Hematopoietic multipotent progenitor cell treated with erythropoietin and hydrocortisone succinate and interleukin-3 and kit ligand, for 8 days (in vitro differentiated cells): ENCODE measurements around the gene PEMT.
"Not testable (repeated sequence)": the region's sequence is repeated elsewhere in the genome, so short reads cannot be mapped to it uniquely, and the experiment has no call there.

ENCODE experiments used
- DNase-seq: peaks from one replicate; pipeline ENCODE4 v3.0.0-alpha.2; 2015

Gene PEMT

DNA sequence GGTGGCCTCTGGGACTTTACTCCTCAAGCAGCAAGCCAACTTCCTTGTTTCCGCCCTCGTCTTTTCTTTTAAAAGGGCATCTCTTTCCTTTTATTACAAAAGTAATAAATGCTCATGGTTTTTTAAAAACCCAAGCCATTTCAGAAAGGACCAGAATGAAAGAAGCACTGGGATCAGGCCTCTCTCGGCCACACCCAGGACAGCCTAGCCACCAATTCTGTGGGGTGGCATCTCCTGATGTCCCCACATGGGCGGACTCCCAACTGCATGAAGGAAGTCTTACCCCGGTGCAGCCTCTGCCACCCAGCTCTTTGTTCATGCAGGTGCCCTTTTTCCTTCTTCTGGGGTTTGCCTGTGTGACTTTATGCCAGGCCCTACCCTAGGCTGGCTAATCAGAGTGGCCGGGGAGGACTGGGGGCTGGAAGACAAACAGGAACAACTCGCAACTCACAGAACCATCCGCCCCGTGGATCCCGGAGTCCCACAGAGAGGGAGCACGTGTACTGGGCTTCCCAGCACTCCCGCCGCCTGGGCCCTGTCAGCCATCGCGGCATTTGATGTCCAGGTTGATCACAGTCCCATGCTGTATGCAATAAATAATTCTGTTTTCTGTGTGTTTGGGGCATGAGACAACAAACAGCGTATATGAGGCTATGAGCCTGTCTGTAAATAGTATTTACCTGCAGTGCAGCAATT, 92.8 kb downstream of the PEMT start:
- no peak for DNase-seq

DNA sequence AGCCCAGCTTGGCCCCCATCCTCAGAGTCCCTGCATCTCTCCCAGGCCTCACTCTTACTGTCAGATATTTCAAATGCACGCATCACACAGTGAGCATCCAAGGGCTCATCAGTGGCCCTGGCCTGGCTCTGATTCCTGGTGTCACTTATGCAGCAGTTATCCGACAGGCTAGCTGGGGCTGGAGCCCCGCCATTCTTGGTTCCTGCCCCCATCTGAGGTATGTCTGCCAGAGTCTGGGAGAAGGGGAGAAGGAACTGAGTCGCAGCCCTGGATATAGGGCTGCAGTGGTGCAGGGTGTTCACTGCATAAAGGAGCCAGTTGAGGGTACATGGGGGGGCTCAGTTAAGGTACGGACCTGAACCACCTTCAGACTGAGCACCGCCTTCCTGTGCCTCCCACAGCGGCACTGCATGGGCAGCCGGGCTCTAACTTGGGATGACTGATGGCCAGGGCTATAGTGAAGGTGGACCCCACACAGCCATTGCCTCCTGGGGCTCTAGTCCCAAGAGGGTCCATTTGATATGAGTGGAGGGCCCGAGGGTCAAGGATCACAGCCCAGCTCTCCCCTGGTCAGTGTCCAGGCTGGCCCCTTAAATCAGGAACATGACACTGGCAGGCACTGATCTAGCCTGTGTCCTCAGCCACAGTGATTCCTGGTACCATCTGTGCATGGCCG, 93.5 kb downstream of the PEMT start:
- no peak for DNase-seq

DNA sequence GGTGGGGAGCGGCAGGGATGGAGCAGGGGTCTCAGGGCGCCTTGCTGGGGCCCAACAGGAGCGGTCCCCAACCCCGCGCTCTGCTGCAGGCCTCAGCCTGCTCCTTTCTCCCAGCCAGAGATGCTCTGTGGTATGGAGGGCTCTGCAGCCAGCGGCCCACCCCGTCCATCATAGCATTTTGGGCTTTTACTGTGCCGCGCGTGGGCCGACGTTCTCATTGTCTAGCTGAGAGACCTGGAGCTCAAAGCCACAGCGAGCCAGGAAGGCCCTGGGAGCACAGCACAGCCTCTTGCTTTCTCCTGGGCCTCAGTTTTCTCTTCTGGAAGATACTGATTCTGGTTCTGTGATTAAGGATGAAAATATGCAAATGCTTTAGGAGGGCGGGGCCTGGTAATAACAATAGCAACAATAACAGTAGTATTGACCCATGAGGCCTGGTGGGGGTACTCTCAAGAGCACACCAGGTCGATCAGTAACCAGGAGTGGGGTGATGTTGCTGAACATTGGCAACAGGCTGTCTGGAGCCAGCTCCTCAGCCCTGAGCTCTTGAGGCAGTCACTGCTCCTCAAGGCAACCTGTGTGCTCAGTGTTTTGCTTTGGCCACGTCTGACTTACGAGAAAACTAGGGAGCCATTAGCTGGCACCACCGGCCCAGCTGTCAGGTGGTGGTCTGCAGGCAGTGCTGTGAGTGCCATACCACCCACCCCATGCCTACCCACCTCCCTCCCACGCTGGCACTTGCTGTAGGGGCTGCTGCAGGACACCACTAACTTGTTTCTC, 94.3 kb downstream of the PEMT start:
- DNase-seq, result no peak

DNA sequence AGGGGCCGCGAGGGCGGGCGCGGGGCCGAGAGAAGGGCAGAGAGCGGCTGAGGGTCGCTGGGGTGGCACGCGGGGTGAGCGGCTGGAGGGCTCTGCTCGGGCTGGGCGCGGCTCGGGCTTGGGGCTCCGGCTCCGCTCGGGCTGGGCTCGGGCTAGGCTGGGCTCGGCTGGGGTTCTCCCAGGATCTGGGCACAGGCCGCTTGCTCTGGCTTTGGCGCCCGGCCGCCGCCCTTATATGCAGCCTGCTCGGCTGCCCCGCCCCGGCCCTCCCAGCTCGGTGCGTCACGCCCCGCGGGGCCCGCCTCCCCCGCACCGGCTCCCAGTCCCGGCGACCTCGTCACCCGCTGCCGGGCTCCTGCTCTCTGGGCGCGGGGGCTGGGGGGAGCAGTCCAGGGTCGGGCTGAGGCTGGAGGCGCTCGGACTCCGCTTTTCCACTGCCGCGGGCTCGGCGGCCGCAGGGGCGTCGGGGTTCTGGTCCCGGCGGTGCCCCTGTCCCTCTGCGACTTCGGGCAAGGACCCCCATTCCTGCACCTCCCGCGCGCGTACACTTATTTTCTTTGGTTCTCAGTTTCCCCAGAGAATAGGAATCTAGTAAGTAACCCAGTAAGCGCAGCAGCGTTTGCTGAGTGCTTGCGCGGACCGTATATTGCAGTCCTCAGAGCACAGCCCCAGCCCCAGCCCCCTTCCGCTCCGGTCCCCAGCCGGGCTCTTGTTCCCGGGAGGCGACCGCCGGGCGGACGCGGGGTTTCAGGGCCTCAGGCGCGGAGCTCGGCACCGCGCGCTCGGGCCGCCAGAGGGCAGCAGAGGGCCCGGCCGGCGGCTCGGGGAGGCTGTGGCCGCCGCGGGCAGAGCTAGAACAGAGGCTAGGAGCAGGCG, 95.1 kb downstream of the PEMT start, which contains the start of gene RASD1:
TSS of gene RASD1 (minus strand) at position 207 of the 876 bp plus-strand sequence. CDS start 214 bp downstream, outside the sequence.
- peak; percentile 83 for DNase-seq

DNA sequence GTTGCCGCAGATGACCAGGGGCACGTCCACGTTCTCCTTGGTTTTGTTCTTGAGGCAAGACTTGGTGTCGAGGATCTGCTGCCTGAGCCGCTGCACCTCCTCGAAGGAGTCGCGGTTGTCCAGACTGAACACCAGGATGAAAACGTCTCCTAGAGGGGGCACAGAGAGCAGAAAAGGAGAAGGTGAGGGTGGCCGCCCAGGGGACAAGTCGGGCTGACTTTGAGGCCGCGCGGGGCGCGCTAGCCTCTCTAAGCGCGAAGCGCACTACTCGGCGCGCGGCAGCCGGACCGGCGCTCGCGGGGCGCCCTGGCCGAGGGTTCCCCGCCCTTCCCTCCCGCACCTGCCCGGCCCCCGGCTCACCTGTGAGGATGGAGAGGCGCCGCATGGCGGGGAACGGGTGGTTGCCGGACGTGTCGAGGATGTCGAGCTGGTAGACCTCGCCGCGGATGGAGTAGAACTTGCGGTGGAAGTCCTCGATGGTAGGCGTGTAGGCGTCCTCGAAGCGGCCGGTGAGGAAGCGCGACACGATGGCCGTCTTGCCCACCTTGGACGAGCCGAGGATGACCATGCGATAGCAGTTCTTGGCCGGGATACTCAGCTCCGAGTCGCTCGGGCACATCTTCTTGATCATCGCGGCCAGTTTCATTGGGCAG, 95.8 kb downstream of the PEMT start:
- DNase-seq, result peak; percentile 25

DNA sequence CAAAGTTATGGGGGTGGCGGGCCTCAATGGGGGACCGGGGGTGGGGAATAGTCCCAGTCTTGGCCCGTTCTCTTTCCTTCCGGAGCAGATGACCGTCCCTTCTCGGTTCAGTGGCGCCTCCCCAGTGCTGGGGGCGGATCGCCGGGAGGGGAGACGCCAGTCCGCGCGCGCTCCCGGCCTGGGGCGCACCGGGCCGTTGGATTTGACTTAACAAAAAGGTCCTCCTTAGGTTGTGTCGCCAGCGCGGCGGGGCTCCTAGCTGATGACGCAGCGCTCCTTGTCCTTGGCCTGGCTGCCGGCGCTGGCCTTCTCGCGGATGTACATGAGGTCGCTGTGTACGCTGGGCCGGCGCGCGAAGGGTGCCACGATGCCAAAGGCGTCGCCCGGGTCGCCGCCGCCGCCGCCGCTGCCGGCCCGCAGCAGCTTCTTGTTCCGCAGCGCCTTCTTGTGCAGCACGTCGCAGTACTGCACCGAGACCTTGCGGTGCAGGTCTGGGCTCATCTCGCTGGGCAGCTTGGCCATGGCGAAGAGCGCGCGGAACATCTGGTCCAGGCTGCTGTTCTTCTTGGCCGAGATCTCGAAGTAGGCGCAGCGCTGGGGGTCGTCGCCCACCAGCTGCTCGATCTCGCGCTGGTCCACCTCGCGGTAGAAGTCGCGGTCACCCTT, 96.5 kb downstream of the PEMT start:
- DNase-seq, result peak; percentile 48

DNA sequence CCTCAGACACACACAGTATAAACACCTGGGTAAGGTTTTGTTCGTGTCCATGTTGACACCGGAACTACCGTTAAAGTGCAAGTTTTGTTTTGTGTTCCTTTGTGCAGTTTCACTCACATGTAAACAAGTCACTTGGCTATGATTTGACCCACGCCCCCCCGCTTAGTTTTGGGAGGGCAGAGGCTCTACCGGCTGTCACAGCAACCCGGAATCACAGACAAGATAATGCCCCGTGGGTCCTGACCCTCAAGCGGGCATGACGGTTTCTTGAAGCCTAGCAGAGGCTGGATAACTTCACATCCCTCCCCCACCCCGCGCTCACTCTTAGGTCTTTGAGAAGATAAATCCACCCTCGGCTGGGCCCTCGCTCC, 97.0 kb downstream of the PEMT start:
- DNase-seq, result no peak

DNA sequence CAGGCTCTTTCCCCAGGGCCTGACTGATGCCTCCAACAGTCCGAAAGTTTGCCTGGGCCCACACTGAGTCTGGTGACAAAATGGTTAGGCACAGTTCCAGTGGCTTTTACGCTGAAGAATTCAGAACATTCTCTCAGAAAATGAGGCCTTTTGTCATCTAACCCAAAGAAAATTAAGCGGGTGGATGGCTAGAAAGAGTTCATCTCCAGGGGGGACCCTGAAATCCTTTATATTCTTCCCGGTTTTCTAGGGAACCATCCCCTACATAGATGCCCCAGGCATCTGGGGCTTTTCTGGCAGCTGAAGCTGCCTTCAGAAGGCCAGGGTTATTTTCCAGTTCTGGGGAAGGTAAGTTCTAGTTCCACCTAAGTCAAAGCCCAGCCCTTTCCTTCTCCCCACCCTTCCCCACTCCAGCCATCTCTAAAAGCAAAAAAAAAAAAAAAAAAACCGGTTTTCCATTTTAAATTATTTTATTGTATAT, 97.5 kb downstream of the PEMT start:
- no peak for DNase-seq

DNA sequence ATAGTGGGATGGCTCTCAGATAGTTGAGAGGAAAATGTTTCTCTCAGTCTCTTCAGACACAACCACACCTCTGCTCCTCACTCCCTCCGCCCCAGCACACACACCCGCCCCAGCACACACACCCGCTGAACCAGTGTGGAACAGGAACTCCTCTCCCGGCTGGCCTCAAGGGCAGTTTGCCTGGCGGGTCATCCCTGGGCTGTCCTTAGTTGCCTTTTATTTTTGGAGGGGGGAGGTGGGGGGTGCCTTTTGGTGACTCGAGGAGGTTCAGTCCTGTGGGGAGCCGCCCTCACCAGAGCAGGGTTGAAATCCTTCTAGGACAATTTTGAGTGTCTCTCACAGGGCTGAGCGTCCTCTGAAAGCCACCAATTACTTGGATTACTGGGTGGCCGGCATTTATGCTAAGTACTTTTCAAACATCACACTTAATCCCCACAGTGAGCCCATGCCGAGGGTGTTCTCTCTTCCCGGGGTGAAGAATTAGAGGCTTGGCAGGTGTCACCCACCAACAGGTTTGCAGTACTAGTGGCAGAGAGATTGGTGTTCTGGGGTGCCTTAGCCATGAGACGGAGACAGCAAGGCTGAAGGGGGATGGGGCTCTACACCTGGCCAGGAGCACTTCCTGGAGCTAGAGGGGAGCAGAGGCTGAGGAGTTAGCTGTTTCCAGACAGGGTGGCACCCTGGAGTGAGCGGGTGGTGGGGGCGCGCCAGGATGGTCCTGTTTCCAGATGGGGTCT, 98.1 kb downstream of the PEMT start:
- DNase-seq, result no peak

DNA sequence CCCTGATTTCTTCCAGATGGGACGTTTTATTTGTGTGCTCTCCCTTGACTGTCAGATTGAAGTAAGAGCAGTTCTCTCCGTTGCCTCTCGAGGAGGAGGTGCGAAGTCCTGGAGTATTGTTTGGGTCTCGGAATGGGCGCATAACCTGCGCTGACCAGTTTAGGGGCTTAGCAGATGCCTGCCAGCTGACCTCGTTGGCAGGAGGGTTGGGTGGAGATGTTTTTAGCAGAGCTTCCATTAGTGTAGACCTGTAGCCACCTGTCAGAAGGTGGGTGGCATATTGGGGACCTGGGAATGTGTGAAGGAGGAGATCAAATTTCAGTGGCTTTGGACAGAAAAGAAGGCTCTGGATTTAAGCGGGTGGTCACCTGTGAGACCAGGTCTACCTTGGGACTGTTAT, 98.9 kb downstream of the PEMT start:
- no peak for DNase-seq

DNA sequence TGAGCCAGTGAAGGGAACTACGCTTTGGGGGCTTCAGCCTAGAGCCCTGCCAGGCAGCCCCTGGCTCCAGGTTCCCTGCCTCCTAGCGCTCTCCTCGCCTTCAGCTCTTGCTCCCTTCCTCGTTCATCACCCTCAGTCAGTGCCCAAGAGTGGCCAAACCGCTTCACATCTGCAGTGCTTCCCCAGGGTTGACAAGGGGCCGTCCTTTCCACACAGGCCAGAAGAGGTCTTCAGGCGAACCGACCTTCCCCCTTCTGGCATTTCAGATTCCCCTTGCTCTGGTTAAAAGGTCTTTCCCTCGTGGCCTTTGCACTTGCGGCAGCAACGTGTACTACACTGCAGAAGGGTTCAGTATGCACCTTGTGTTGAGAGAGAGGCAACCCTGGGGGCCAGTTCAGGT, 99.4 kb downstream of the PEMT start:
- no peak for DNase-seq

DNA sequence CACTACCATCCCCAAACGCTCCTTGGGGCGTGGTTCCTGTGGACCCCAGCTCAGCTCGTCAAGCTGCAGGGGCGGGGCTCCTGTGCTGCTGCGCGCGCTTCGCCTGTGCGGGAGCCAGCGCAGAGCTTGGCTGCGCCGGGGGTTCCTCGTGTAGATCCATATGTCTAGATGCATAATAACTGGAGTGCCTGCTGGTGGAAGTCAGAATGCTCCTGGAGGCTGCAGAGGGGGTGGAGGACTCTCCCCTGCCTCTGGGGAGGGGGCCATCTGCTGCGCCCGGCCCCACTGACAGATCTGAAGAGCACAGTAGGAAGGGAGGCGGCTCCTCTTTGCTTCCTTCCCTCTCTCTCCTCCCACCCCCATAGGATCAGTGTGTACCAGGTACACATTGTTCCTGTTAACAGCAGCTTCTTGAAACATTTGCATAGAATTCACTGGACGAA, 99.9 kb downstream of the PEMT start:
- no peak for DNase-seq

DNA sequence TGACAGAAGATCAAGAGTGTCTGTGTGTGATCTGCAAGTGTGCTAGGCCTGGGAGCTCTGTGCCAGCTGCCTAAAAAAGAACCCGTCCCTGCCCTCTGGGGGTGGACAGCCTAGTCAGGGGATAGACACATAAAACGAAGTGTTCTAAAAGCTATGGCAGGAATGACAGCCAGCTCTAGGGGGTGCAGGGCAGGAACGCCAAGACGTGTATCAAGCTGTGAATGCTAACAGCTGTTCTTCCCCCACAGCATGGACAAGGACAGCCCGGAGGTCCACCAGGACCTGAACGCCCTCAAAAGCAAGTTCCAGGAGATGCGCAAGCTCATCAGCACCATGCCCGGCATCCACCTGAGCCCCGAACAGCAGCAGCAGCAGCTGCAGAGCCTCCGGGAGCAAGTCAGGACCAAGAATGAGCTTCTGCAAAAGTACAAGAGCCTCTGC, 100.5 kb downstream of the PEMT start:
- no peak for DNase-seq

DNA sequence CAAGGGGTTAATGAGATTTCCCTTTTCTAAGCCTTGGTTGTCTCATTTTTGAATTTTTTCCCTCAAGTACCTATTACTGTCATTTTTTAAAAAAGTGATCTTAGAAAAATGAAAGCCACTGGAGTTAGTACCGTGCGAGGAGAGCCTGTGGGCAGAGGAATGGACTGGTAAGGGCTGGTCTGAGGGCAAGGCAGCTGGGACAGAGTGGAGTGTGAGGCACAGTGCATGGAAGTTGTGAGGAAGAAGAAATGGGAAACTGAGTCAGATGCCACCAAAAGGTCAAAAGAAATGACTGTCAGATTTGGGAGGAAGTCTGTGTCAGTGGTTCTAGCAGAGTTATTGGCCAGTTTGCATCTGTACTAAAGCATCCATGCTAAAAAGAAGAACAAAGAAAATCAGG, 103.5 kb downstream of the PEMT start:
- DNase-seq, result no peak

DNA sequence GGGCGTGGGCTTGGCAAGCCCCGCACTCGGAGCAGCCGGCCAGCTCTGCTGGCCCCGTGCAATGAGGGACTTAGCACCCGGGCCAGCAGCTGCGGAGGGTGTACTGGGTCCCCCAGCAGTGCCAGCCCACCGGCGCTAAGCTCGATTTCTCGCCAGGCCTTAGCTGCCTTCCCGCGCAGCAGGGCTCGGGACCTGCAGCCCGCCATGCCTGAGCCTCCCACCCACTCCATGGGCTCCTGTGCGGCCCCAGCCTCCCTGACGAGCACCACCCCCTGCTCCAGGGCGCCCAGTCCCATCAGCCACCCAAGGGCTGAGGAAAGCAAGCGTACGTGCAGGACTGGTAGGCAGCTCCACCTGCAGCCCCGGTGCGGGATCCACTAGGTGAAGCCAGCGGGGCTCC, 105.1 kb downstream of the PEMT start:
- DNase-seq, result not testable (repeated sequence)

DNA sequence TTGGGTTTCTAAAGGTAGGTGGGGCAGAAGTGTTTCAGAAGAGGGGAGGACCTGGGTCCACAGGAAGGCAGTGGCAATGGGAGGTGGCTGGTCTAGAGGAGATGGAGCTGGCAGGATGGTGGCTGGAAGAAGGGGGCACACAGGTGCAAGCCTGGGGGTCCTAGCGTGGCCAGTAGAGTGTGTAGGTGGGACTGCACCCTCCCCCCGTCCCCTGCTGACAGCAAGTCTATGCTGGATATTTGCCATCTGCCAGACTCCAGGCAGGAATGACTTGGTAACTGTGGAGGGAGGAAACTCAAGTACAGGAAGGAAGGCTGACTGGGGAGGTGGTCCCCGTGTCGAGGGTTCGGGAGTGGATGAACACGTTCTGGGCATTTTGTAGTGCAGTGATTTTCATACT, 106.1 kb downstream of the PEMT start:
- no peak for DNase-seq

DNA sequence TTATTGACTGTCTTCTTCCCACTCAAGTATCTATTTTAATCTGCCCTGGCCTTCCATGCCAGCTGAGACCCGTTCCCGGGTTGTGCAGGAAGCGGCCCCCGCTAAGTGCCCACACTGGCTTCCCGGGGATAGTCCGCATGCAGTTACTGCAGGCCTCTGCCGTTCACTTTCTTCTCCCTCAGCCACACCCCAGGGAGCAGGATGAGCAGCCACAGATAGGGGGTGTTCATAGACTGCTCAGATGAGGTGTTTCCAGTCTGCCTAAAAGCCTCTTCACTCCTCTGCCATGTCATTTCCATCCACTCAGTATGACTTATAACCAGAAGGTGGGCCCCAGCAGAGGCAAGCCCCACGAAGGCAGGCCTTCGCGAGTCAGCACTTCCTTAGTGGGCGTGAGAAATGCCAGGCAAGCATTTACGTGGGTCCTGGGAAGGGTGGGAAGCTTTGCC, 107.0 kb downstream of the PEMT start:
- DNase-seq, result peak; percentile 24

DNA sequence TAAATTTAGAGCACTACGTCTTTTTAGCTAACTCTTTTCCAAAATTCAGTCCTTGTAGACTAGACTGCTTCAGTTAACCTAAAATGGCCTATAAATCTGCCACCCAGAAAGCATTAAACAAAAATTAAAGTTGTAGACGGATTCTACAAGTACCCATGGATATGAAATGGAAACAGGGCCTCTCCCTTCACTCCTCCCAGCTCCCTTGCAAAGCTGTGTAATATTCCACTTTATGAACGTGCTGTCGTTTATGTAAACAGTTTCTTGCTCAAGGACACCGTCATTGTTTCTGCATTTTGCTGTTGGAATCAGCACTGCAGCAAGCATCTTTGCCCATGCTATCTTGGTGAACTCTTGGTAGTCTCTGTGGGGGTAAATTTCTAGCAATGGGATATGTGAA, 109.6 kb downstream of the PEMT start:
- no peak for DNase-seq

DNA sequence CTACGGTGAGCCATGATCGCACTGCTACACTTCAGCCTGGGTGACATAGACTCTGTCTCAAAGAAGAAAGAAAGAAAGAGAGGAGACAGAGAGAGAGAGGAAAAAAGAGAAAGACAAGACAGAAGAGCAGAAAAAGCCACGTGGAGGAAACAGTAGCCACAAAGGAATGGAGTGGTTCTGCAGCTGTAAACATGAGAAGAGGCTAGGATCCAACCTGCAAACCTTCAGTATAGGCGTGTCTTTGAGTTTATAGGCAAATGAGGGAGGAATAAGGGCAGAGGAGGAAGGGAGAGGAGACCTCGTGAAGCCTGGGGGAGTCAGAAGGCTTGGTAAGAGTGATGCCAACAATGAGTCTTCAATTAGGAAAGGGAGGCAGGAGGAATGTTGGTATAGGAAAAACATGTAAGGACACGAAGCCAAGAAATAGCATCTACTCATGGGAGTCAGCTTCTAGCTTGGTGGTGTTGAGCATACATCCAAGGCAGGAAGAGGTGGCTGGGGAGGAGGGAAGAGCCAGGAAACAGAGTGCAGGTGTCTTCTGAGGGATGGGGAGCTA, 110.8 kb downstream of the PEMT start:
- no peak for DNase-seq

DNA sequence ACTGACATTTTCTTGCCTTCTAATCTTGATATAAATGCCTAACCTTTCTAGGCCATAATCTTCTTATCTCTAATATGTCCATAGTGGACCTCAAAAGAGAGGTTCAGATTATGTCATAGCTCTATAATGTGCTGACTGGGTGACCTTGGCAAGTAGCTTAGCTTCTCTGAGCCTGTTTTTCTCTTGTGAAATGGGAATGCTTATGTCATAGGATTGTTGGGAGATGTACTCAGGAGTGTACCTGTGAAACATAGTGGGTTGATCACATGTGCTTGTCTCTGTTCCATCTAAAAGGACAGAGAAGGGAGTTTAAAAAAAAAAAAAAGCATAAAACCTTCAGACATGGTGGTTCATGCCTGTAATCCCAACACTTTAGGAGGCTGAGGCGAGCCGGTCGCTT, 112.3 kb downstream of the PEMT start:
- no peak for DNase-seq
